Measurements from ENCODE around the gene CCSER1. TPM values are rescaled to one million over a fixed set of nuclear protein-coding genes. Genes with fewer than 3 reads are reported as not detected.

The CCSER1 gene
- total RNA-seq, 1 donor from 2014 or later = not detected

GRCh38 chr4:90643156-90643555, 516.0 kb downstream of the CCSER1 start:
- no peak for DNase-seq (ENCODE audit: low spot score)
- TF ChIP-seq CTCF (IDR thresholded peaks at IDR 0.05) = no peak
- Mint-ChIP-seq H3K27me3 (ENCODE audit: low read depth) (no peaks in the 10 kb centered on the region), H3K9me3 (ENCODE audit: low read depth) (no peaks in the 10 kb centered on the region), H3K4me3 (ENCODE audit: unreplicated experiment) (no peak overlapping the region), H3K36me3 (ENCODE audit: low read depth) (no peaks in the 10 kb centered on the region), H3K27ac (ENCODE audit: unreplicated experiment) (no peak overlapping the region), H3K4me1 (ENCODE audit: low read depth) (no peaks in the 10 kb centered on the region)

GRCh38 chr4:90648311-90648710, 521.1 kb downstream of the CCSER1 start:
- H3K27me3 Mint-ChIP-seq (ENCODE audit: low read depth) = no peaks in the 10 kb centered on the region
- H3K9me3 Mint-ChIP-seq (ENCODE audit: low read depth) = no peaks in the 10 kb centered on the region
- H3K4me3 Mint-ChIP-seq (ENCODE audit: unreplicated experiment) = no peak overlapping the region
- no peak for TF ChIP-seq CTCF (IDR thresholded peaks at IDR 0.05)
- no peaks in the 10 kb centered on the region for H3K4me1 Mint-ChIP-seq (ENCODE audit: low read depth)
- no peaks in the 10 kb centered on the region for H3K36me3 Mint-ChIP-seq (ENCODE audit: low read depth)
- no peak overlapping the region for H3K27ac Mint-ChIP-seq (ENCODE audit: unreplicated experiment)
- no peak for DNase-seq (ENCODE audit: low spot score)

- Mint-ChIP-seq H3K9me3 (ENCODE audit: low read depth) (no peaks in the 10 kb centered on the region), H3K27ac (ENCODE audit: unreplicated experiment) (no peak overlapping the region), H3K4me1 (ENCODE audit: low read depth) (no peaks in the 10 kb centered on the region), H3K36me3 (ENCODE audit: low read depth) (no peaks in the 10 kb centered on the region), H3K4me3 (ENCODE audit: unreplicated experiment) (no peak overlapping the region), H3K27me3 (ENCODE audit: low read depth) (no peaks in the 10 kb centered on the region)
- TF ChIP-seq CTCF (IDR thresholded peaks at IDR 0.05) = no peak
- DNase-seq (ENCODE audit: low spot score) = no peak
Observed at GRCh38 chr4:90648791-90649190, 521.6 kb downstream of the CCSER1 start.

GRCh38 chr4:90660672-90661071, 533.5 kb downstream of the CCSER1 start:
- Mint-ChIP-seq H3K4me1 (ENCODE audit: low read depth) (no peaks in the 10 kb centered on the region), H3K9me3 (ENCODE audit: low read depth) (peaks cover 2% of the 10 kb centered on the region), H3K27ac (ENCODE audit: unreplicated experiment) (no peak overlapping the region), H3K36me3 (ENCODE audit: low read depth) (no peaks in the 10 kb centered on the region), H3K27me3 (ENCODE audit: low read depth) (no peaks in the 10 kb centered on the region), H3K4me3 (ENCODE audit: unreplicated experiment) (no peak overlapping the region)
- no peak for TF ChIP-seq CTCF (IDR thresholded peaks at IDR 0.05)
- DNase-seq (ENCODE audit: low spot score) = no peak

GRCh38 chr4:90670183-90670582, 543.0 kb downstream of the CCSER1 start:
- H3K36me3 Mint-ChIP-seq (ENCODE audit: low read depth) = no peaks in the 10 kb centered on the region
- no peak for TF ChIP-seq CTCF (IDR thresholded peaks at IDR 0.05)
- no peaks in the 10 kb centered on the region for H3K4me1 Mint-ChIP-seq (ENCODE audit: low read depth)
- no peak overlapping the region for H3K27ac Mint-ChIP-seq (ENCODE audit: unreplicated experiment)
- H3K27me3 Mint-ChIP-seq (ENCODE audit: low read depth) = peaks cover 3% of the 10 kb centered on the region
- DNase-seq (ENCODE audit: low spot score) = no peak
- H3K9me3 Mint-ChIP-seq (ENCODE audit: low read depth) = peaks cover 17% of the 10 kb centered on the region
- no peak overlapping the region for H3K4me3 Mint-ChIP-seq (ENCODE audit: unreplicated experiment)
